Memory B cell (primary cell): Measurements from ENCODE around the gene SLC12A5.

Experiments
- ATAC-seq: fragments of 150-1000 bp; cut with Tn5 transposase; 2 replicates; pipeline ENCODE4 v1.10.0; 2021; ENCODE audit warnings: low read depth, mild to moderate bottlenecking, moderate library complexity
- DNase-seq, 2 donors: peaks; one replicate each; pipeline ENCODE4 v3.0.0; 2022; ENCODE audit warnings: low spot score in 2 of 2
- H3K27ac Mint-ChIP-seq: one replicate; pipeline ENCODE4 v1.8.0; 2022; ENCODE audit warnings: mild to moderate bottlenecking, moderate library complexity, mixed read lengths
- H3K27me3 Mint-ChIP-seq: one replicate; pipeline ENCODE4 v1.8.0; 2022; ENCODE audit warnings: mixed read lengths
- H3K36me3 Mint-ChIP-seq: one replicate; pipeline ENCODE4 v1.8.0; 2022; ENCODE audit warnings: mild to moderate bottlenecking, mixed read lengths
- H3K4me1 Mint-ChIP-seq: one replicate; pipeline ENCODE4 v1.8.0; 2022; ENCODE audit warnings: mixed read lengths
- H3K4me3 Mint-ChIP-seq: one replicate; pipeline ENCODE4 v1.8.0; 2022; ENCODE audit warnings: mild to moderate bottlenecking, moderate library complexity, mixed read lengths
- H3K9me3 Mint-ChIP-seq: one replicate; pipeline ENCODE4 v1.8.0; 2022; ENCODE audit warnings: mixed read lengths

SLC12A5 gene

DNA sequence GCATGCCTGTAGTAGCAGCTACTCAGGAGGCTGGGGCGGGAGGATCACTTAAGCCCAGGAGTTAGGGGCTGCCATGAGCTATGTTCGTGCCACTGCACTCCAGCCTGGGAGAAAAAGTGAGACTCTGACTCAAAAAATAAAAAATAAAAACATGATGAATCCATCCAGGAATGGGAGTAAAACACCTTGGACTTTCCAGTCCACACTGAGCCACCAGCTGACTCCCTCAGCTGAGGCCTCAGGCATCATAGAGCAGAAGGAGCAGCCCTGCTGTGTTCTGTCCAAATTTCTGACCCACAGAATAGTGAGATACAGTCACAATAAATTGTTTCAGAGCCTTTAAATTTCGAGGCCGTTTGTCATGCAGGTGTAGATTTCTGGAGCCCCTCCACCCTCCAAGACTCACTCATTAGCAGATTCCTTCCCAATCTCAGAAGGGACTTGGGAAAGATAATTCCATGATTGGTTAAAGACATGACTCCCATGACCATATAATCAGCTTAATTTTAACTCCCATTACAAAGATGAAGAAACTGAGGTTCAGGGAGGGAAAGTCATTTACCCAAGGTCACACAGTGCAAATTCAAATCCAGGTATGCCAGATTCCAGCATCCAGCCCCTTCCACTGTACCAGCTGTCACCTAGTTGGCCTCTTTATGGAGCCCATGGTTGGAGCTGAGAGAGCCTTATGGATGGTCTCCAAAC is 29.3 kb upstream of the SLC12A5 start:
- DNase-seq, result no peak
- Mint-ChIP-seq H3K4me3 (no peak overlapping the region), H3K27ac (no peak overlapping the region), H3K9me3 (no peaks in the 10 kb centered on the region), H3K4me1 (peaks cover 29% of the 10 kb centered on the region), H3K27me3 (peaks cover 15% of the 10 kb centered on the region), H3K36me3 (no peaks in the 10 kb centered on the region)
- no peak for ATAC-seq

- Mint-ChIP-seq H3K9me3 (no peaks in the 10 kb centered on the region), H3K36me3 (no peaks in the 10 kb centered on the region), H3K27ac (no peak overlapping the region), H3K27me3 (peaks cover 10% of the 10 kb centered on the region), H3K4me1 (peaks cover 32% of the 10 kb centered on the region), H3K4me3 (no peak overlapping the region)
- DNase-seq (no peak), ATAC-seq (no peak)
Observed at GRCh38 chr20:46000262-46000996, 28.6 kb upstream of the SLC12A5 start.

- H3K27me3 Mint-ChIP-seq, result peaks cover 9% of the 10 kb centered on the region
- H3K27ac Mint-ChIP-seq, result no peak overlapping the region
- DNase-seq (no peak), ATAC-seq (no peak)
- H3K9me3 Mint-ChIP-seq, result no peaks in the 10 kb centered on the region
- peaks cover 35% of the 10 kb centered on the region for H3K4me1 Mint-ChIP-seq
- H3K4me3 Mint-ChIP-seq, result no peak overlapping the region
- no peaks in the 10 kb centered on the region for H3K36me3 Mint-ChIP-seq
Observed at GRCh38 chr20:46001498-46001897, 27.5 kb upstream of the SLC12A5 start.

DNA sequence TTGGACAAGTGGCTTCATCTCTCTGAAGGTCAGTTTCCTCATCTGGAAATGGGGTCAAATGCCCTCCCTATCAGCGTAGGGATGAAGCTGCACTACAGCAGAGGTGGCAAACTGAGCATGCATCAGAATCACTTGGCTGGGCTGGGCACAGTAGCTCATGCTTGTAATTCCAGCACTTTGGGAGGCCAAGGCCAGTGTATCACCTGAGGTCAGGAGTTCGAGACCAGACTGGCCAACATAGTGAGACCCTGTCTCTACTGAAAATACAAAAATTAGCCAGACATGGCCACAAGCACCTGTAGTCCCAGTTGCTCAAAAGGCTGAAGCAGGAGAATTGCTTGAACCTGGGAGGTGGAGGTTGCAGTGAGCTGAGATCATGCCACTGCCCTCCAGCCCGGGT is 27.0 kb upstream of the SLC12A5 start:
- H3K27ac Mint-ChIP-seq, result no peak overlapping the region
- H3K4me3 Mint-ChIP-seq, result no peak overlapping the region
- ATAC-seq, result no peak
- peaks cover 35% of the 10 kb centered on the region for H3K4me1 Mint-ChIP-seq
- no peaks in the 10 kb centered on the region for H3K36me3 Mint-ChIP-seq
- H3K9me3 Mint-ChIP-seq, result no peaks in the 10 kb centered on the region
- DNase-seq, result no peak
- peaks cover 8% of the 10 kb centered on the region for H3K27me3 Mint-ChIP-seq

- DNase-seq, result no peak
- H3K27ac Mint-ChIP-seq, result no peak overlapping the region
- no peak for ATAC-seq
- H3K4me3 Mint-ChIP-seq, result peak overlapping the region; percentile 33
- peaks cover 40% of the 10 kb centered on the region for H3K4me1 Mint-ChIP-seq
- H3K27me3 Mint-ChIP-seq, result peaks cover 8% of the 10 kb centered on the region
- H3K36me3 Mint-ChIP-seq, result no peaks in the 10 kb centered on the region
- no peaks in the 10 kb centered on the region for H3K9me3 Mint-ChIP-seq
Observed at GRCh38 chr20:46004187-46004586, 24.8 kb upstream of the SLC12A5 start.

DNA sequence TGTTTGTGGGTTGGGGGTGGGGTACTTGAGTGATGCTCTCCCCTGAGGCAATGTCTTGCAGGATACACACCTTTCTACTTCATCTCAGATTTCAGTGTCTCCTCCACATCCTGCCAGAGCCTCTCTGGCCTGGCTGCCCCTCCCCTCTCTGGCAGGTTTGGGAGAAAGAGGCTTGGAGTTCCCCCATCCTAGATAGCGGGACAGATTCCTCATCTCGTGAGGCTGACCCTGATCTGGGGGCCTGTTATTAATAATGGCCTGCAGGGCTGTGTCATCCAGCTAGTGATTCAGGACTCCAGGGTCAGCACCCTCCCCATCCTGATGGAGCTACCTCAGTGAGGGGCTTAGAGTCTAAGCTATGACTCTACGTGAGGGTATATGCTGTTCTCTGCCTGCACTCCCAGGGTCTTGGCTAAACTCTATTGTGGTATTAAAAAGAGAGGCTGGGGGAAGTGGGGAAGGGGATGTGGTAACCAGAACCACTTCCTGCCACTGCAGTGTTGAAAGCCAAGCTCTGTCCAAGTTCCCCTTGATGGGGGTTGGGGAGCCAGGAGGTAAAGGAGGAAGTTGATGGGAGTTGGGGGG is 24.0 kb upstream of the SLC12A5 start:
- Mint-ChIP-seq H3K27ac (peak overlapping the region; percentile 21), H3K36me3 (no peaks in the 10 kb centered on the region)

DNA sequence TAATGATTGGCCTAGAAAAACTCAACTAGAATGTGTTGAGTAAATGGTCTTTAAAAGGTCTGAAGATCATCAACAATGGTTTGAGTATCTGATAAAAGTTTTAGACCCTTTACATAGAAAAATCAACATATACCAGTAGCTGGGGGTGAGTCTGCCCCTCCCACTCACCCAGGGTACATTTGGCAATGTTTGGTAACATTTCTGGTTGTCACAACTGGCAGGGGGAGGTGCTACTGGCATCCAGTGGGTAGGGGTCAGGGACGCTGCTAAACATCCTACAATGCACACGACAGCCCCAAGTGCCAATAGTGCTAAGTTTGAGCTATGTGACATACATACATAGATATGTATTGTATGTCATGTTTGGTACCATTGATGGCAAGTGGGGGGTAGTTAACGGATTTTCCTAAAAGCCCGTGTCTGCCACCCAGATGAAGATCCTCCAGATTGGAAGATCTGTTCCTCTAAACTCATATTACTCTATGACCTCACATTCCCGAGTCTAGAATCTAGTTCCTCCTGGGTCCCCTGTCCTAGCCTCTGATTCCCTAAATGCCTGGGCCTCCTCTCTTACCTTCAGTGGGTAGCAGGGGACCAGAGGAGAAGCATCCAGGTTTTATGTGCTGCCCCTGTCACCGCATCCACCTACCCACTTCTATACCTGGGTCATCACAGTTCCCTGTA is 22.9 kb upstream of the SLC12A5 start:
- Mint-ChIP-seq H3K36me3 (no peaks in the 10 kb centered on the region), H3K27ac (no peak overlapping the region), H3K9me3 (no peaks in the 10 kb centered on the region), H3K4me3 (no peak overlapping the region), H3K27me3 (peaks cover 20% of the 10 kb centered on the region), H3K4me1 (peaks cover 53% of the 10 kb centered on the region)
- ATAC-seq (no peak), DNase-seq (no peak)

More for the DNA sequence above, 24.0 kb upstream of the SLC12A5 start:
- peaks cover 46% of the 10 kb centered on the region for H3K4me1 Mint-ChIP-seq
- no peak for DNase-seq
- H3K4me3 Mint-ChIP-seq, result peak overlapping the region; percentile 67
- H3K27me3 Mint-ChIP-seq, result peaks cover 12% of the 10 kb centered on the region
- peak; percentile 75 for ATAC-seq
- no peaks in the 10 kb centered on the region for H3K9me3 Mint-ChIP-seq

DNA sequence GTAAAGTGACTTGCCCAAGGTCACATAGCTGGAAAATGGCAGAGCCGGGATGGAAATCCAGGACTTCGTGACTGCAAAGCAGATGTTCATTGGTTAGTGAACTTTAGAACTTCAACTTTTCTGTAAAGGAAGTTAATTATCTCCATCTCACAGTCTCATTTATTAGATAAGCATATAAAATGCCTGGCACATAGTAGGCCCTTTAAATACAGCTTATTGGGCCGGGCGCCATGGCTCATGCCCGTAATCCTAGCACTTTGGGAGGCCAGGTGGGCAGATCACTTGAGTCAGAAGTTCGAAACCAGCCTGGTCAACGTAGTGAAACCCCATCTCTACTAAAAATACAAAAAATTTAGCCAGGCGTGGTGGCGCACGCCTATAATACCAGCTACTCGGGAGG is 22.1 kb upstream of the SLC12A5 start:
- DNase-seq (no peak), ATAC-seq (no peak)
- H3K27me3 Mint-ChIP-seq, result peaks cover 27% of the 10 kb centered on the region
- no peaks in the 10 kb centered on the region for H3K36me3 Mint-ChIP-seq
- peaks cover 59% of the 10 kb centered on the region for H3K4me1 Mint-ChIP-seq
- H3K4me3 Mint-ChIP-seq, result no peak overlapping the region
- no peak overlapping the region for H3K27ac Mint-ChIP-seq
- peaks cover 3% of the 10 kb centered on the region for H3K9me3 Mint-ChIP-seq

GRCh38 chr20:46007671-46008070 is 21.3 kb upstream of the SLC12A5 start:
- H3K36me3 Mint-ChIP-seq, result no peaks in the 10 kb centered on the region
- H3K9me3 Mint-ChIP-seq, result peaks cover 3% of the 10 kb centered on the region
- H3K4me3 Mint-ChIP-seq, result no peak overlapping the region
- H3K27ac Mint-ChIP-seq, result peak overlapping the region; percentile 16
- H3K27me3 Mint-ChIP-seq, result peaks cover 30% of the 10 kb centered on the region
- H3K4me1 Mint-ChIP-seq, result peaks cover 60% of the 10 kb centered on the region
- DNase-seq, result no peak
- ATAC-seq, result no peak

GRCh38 chr20:46009816-46010215 is 19.2 kb upstream of the SLC12A5 start:
- H3K36me3 Mint-ChIP-seq, result no peaks in the 10 kb centered on the region
- no peak overlapping the region for H3K4me3 Mint-ChIP-seq
- H3K9me3 Mint-ChIP-seq, result peaks cover 3% of the 10 kb centered on the region
- peaks cover 34% of the 10 kb centered on the region for H3K27me3 Mint-ChIP-seq
- peaks cover 60% of the 10 kb centered on the region for H3K4me1 Mint-ChIP-seq
- ATAC-seq (no peak), DNase-seq (no peak)
- peak overlapping the region; percentile 66 for H3K27ac Mint-ChIP-seq

DNA sequence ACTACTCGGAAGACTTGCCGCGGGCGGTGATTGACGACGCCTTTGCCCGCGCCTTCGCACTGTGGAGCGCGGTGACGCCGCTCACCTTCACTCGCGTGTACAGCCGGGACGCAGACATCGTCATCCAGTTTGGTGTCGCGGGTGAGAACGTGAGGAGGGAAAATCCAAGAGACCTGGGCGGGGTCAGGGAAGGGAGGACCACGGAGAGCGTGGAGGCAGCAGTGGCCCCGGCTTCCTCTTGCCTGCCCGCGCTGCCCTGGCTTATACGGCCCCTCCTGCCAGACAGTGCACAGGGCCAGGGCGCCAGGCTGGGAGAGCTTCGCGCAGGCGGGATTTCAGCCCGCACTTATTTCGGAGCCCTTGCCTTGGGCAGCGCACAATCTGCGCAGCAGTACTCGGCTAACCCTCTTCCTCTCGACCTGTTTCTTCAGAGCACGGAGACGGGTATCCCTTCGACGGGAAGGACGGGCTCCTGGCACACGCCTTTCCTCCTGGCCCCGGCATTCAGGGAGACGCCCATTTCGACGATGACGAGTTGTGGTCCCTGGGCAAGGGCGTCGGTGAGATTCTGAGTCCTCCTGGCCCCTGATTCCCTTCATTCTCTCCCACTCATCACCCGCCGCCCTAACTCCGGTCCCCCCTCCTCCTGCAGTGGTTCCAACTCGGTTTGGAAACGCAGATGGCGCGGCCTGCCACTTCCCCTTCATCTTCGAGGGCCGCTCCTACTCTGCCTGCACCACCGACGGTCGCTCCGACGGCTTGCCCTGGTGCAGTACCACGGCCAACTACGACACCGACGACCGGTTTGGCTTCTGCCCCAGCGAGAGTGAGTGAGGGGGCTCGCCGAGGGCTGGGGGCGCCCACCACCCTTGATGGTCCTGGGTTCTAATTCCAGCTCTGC is 18.3 kb upstream of the SLC12A5 start:
- Mint-ChIP-seq H3K27me3 (peaks cover 37% of the 10 kb centered on the region), H3K9me3 (peaks cover 3% of the 10 kb centered on the region), H3K27ac (peak overlapping the region; percentile 66), H3K4me3 (peak overlapping the region; percentile 35), H3K36me3 (no peaks in the 10 kb centered on the region), H3K4me1 (peaks cover 54% of the 10 kb centered on the region)
- ATAC-seq, result peak; percentile 28
- no peak for DNase-seq

- Mint-ChIP-seq H3K9me3 (peaks cover 3% of the 10 kb centered on the region), H3K27ac (peak overlapping the region; percentile 83), H3K4me3 (peak overlapping the region; percentile 6), H3K4me1 (peaks cover 48% of the 10 kb centered on the region), H3K27me3 (peaks cover 37% of the 10 kb centered on the region), H3K36me3 (no peaks in the 10 kb centered on the region)
- DNase-seq (no peak), ATAC-seq (no peak)
Observed at GRCh38 chr20:46011631-46012482, 17.2 kb upstream of the SLC12A5 start.
